H9 (cell line): ENCODE data around the gene TMTC2. TPM values are rescaled to one million over a fixed set of nuclear protein-coding genes. Genes with fewer than 3 reads are reported as not detected.

Experiments used
- DNase-seq: peaks from one replicate; pipeline ENCODE4 v3.0.0-alpha.2; 2017
- H2AFZ ChIP-seq: one replicate; pipeline ENCODE4 v1.6.1; 2013; ENCODE audit warnings: mild to moderate bottlenecking, low read length, control low read depth, moderate library complexity
- H2AK5ac ChIP-seq: 2 replicates; pipeline ENCODE4 v1.6.1; 2013; ENCODE audit warnings: low read length, control low read depth, mixed read lengths; ENCODE audit not compliant: insufficient read length
- H2BK120ac ChIP-seq: one replicate; pipeline ENCODE4 v1.6.1; 2013; ENCODE audit warnings: low read depth, mild to moderate bottlenecking, low read length, control low read depth, inconsistent platforms; ENCODE audit not compliant: poor library complexity, severe bottlenecking
- H2BK12ac ChIP-seq: 2 replicates; pipeline ENCODE4 v1.6.1; 2013; ENCODE audit warnings: low read length, control low read depth, mixed read lengths, low read depth; ENCODE audit not compliant: insufficient read length
- H2BK15ac ChIP-seq: 2 replicates; pipeline ENCODE4 v1.6.1; 2013; ENCODE audit warnings: low read depth, low read length, control low read depth
- H2BK20ac ChIP-seq: one replicate; pipeline ENCODE4 v1.6.1; 2013; ENCODE audit warnings: low read depth, mild to moderate bottlenecking, low read length, control low read depth, inconsistent platforms; ENCODE audit not compliant: poor library complexity, severe bottlenecking
- H2BK5ac ChIP-seq: 2 replicates; pipeline ENCODE4 v1.6.1; 2013; ENCODE audit warnings: low read length, control low read depth, mixed read lengths; ENCODE audit not compliant: insufficient read length
- H3K14ac ChIP-seq: 2 replicates; pipeline ENCODE4 v1.6.1; 2013; ENCODE audit warnings: low read length, control low read depth; ENCODE audit not compliant: insufficient read depth
- H3K18ac ChIP-seq: 2 replicates; pipeline ENCODE4 v1.6.1; 2013; ENCODE audit warnings: low read depth, mild to moderate bottlenecking, mixed read lengths, low read length, control low read depth; ENCODE audit not compliant: insufficient read length
- H3K23ac ChIP-seq: 2 replicates; pipeline ENCODE4 v1.6.1; 2013; ENCODE audit warnings: low read length, control low read depth, mixed read lengths, low read depth; ENCODE audit not compliant: insufficient read length
- H3K23me2 ChIP-seq: 2 replicates; pipeline ENCODE4 v1.6.1; 2013; ENCODE audit warnings: low read depth, mild to moderate bottlenecking, mixed read lengths, low read length, control low read depth; ENCODE audit not compliant: insufficient read length, poor library complexity, severe bottlenecking
- H3K27ac ChIP-seq: 2 replicates; pipeline ENCODE4 v1.5.1; 2013; ENCODE audit warnings: low read length, control low read depth, mixed read lengths, low read depth; ENCODE audit not compliant: insufficient read length
- H3K27me3 ChIP-seq: 2 replicates; pipeline ENCODE4 v1.6.1; 2013; ENCODE audit warnings: low read length, control low read depth, inconsistent platforms; ENCODE audit not compliant: insufficient read depth
- H3K4ac ChIP-seq: 2 replicates; pipeline ENCODE4 v1.6.1; 2013; ENCODE audit warnings: low read depth, mild to moderate bottlenecking, control low read depth, inconsistent platforms, low read length, moderate library complexity
- H3K4me1 ChIP-seq: 2 replicates; pipeline ENCODE4 v1.6.1; 2013; ENCODE audit warnings: low read length, control low read depth, inconsistent platforms; ENCODE audit not compliant: insufficient read depth
- H3K4me2 ChIP-seq: 2 replicates; pipeline ENCODE4 v1.6.1; 2013; ENCODE audit warnings: low read length, control low read depth, mixed read lengths; ENCODE audit not compliant: insufficient read length, insufficient read depth
- H3K56ac ChIP-seq: 2 replicates; pipeline ENCODE4 v1.6.1; 2013; ENCODE audit warnings: low read depth, mild to moderate bottlenecking, mixed read lengths, low read length, control low read depth; ENCODE audit not compliant: insufficient read length
- H3K79me1 ChIP-seq: 2 replicates; pipeline ENCODE4 v1.6.1; 2013; ENCODE audit warnings: low read depth, mild to moderate bottlenecking, moderate library complexity, low read length, control low read depth, inconsistent platforms; ENCODE audit not compliant: insufficient read depth, poor library complexity, severe bottlenecking
- H3K79me2 ChIP-seq: 2 replicates; pipeline ENCODE4 v1.6.1; 2013; ENCODE audit warnings: low read length, control low read depth, inconsistent platforms; ENCODE audit not compliant: insufficient read depth
- H3K9ac ChIP-seq: 2 replicates; pipeline ENCODE4 v1.6.1; 2013; ENCODE audit warnings: low read length, control low read depth, mixed read lengths; ENCODE audit not compliant: insufficient read length; ENCODE audit errors: extremely low read depth
- H3K9me3 ChIP-seq: one replicate; pipeline ENCODE4 v1.6.1; 2013; ENCODE audit warnings: low read depth, low read length, inconsistent platforms; ENCODE audit not compliant: control insufficient read depth
- H3T11ph ChIP-seq: one replicate; pipeline ENCODE4 v1.6.1; 2013; ENCODE audit warnings: mild to moderate bottlenecking, low read length, control low read depth, inconsistent platforms
- H4K20me1 ChIP-seq: one replicate; pipeline ENCODE4 v1.6.1; 2013; ENCODE audit not compliant: control insufficient read depth, insufficient read length, insufficient read depth
- H4K5ac ChIP-seq: 2 replicates; pipeline ENCODE4 v1.6.1; 2013; ENCODE audit warnings: low read depth, mild to moderate bottlenecking, mixed read lengths, low read length, control low read depth; ENCODE audit not compliant: insufficient read length
- H4K8ac ChIP-seq: replicated peaks from 2 replicates; pipeline ENCODE4 v1.6.1; 2013; ENCODE audit warnings: low read length, control low read depth, mixed read lengths, low read depth; ENCODE audit not compliant: insufficient read length
- H4K91ac ChIP-seq: 2 replicates; pipeline ENCODE4 v1.6.1; 2013; ENCODE audit warnings: low read depth, mild to moderate bottlenecking, moderate library complexity, mixed read lengths, low read length, control low read depth; ENCODE audit not compliant: insufficient read length
- H3K27ac Mint-ChIP-seq, 3 experiments: 2 replicates in 2 of 3; 3 replicates in 1 of 3; pipeline ENCODE4 v1.8.0; 2020 to 2021; ENCODE audit warnings: mixed read lengths in 3 of 3, mild to moderate bottlenecking in 1 of 3, moderate library complexity in 1 of 3
- H3K27me3 Mint-ChIP-seq: 2 replicates; pipeline ENCODE4 v1.8.0; 2021; ENCODE audit warnings: low read depth, mild to moderate bottlenecking, moderate library complexity, mixed read lengths
- H3K36me3 Mint-ChIP-seq, 3 experiments: 2 replicates in 2 of 3; 3 replicates in 1 of 3; pipeline ENCODE4 v1.8.0; 2020 to 2021; ENCODE audit warnings: low read depth in 3 of 3, mixed read lengths in 3 of 3; ENCODE audit not compliant: insufficient read depth in 1 of 3
- H3K4me1 Mint-ChIP-seq, 2 experiments: 2 replicates each; pipeline ENCODE4 v1.8.0; 2020; ENCODE audit warnings: mixed read lengths in 2 of 2
- H3K4me3 Mint-ChIP-seq, 2 experiments: 2 replicates in 1 of 2; 3 replicates in 1 of 2; pipeline ENCODE4 v1.8.0; 2020 to 2021; ENCODE audit warnings: mild to moderate bottlenecking in 2 of 2, mixed read lengths in 2 of 2, moderate library complexity in 1 of 2
- H3K9me3 Mint-ChIP-seq, 2 experiments: 2 replicates in 1 of 2; 3 replicates in 1 of 2; pipeline ENCODE4 v1.8.0; 2020; ENCODE audit warnings: mild to moderate bottlenecking in 2 of 2, mixed read lengths in 2 of 2, moderate library complexity in 1 of 2
- CTCF ChIP-seq: fragments of 200-600 bp; sonication (generic); conservative IDR thresholded peaks from 3 replicates; pipeline ENCODE4 v1.8.0; 2021; ENCODE audit warnings: antibody characterized with exemption, mild to moderate bottlenecking
- total RNA-seq: library from RNA; stranded (reverse); gene quantifications from 2 replicates; pipeline ENCODE4 v1.2.1, GENCODE V29; 2021

TMTC2 gene
- total RNA-seq, 1 experiment from 2014 or later = 3.1 TPM

GRCh38 chr12:82835217-82835616, 148.5 kb downstream of the TMTC2 start:
- no peak for DNase-seq
- peaks cover 5 to 6% of the 10 kb centered on the region in 2 experiments for H3K4me1 Mint-ChIP-seq
- Histone ChIP-seq H3K79me2 (no peaks in the 10 kb centered on the region), H3K79me1 (no peaks in the 10 kb centered on the region), H2AK5ac (no peak overlapping the region), H2BK15ac (no peak overlapping the region), H3K4me1 (no peaks in the 10 kb centered on the region), H3K4ac (no peak overlapping the region), H4K91ac (no peak overlapping the region), H2AFZ (no peak overlapping the region), H3K56ac (no peak overlapping the region), H3K27me3 (no peaks in the 10 kb centered on the region), H4K8ac (no peak overlapping the region), H3K23ac (no peak overlapping the region), H3K9me3 (no peaks in the 10 kb centered on the region), H3K27ac (no peak overlapping the region), H3K23me2 (no peaks in the 10 kb centered on the region), H2BK120ac (no peak overlapping the region), H3K9ac (no peak overlapping the region), H3K14ac (no peak overlapping the region), H2BK20ac (no peak overlapping the region), H2BK5ac (no peak overlapping the region), H4K20me1 (no peaks in the 10 kb centered on the region), H3K4me2 (no peak overlapping the region), H3T11ph (no peak overlapping the region), H2BK12ac (no peak overlapping the region), H3K18ac (no peak overlapping the region), H4K5ac (no peak overlapping the region)
- no peak for TF ChIP-seq CTCF
- no peaks in the 10 kb centered on the region for H3K36me3 Mint-ChIP-seq
- H3K4me3 Mint-ChIP-seq = no peak overlapping the region
- H3K27me3 Mint-ChIP-seq = no peaks in the 10 kb centered on the region
- no peak overlapping the region for H3K27ac Mint-ChIP-seq
- H3K9me3 Mint-ChIP-seq = no peaks in the 10 kb centered on the region
